HG03565 (cell line): Measurements from ENCODE around the gene GNA14.
"Not testable (repeated sequence)": the region's sequence is repeated elsewhere in the genome, so short reads cannot be mapped to it uniquely, and the experiment has no call there.

Experiments
- ATAC-seq: cut with Tn5 transposase; IDR thresholded peaks from one replicate; pipeline ENCODE4 v1.9.1; 2021; ENCODE audit warnings: mild to moderate bottlenecking, moderate library complexity; ENCODE audit not compliant: unreplicated experiment

Gene GNA14

DNA sequence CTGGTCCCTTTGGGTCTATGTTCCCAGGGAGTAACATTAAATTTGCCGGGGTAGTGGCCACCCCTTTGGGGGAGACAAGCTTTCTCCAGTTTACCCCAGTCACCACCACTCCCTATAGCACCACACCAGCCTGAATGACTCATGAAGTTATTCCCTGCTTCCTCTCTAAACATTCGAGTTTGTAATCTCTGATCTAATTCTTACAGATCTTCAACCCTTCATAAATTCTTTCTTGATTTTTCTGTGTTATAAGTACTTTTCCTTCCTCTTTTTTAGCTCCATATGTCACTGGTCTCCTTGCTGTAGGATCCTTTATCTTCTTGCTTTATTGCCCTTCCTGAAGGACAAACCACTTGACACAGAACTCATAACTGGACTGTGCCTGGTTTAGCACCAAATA lies 55.6 kb downstream of the GNA14 start:
- ATAC-seq, result no peak

DNA sequence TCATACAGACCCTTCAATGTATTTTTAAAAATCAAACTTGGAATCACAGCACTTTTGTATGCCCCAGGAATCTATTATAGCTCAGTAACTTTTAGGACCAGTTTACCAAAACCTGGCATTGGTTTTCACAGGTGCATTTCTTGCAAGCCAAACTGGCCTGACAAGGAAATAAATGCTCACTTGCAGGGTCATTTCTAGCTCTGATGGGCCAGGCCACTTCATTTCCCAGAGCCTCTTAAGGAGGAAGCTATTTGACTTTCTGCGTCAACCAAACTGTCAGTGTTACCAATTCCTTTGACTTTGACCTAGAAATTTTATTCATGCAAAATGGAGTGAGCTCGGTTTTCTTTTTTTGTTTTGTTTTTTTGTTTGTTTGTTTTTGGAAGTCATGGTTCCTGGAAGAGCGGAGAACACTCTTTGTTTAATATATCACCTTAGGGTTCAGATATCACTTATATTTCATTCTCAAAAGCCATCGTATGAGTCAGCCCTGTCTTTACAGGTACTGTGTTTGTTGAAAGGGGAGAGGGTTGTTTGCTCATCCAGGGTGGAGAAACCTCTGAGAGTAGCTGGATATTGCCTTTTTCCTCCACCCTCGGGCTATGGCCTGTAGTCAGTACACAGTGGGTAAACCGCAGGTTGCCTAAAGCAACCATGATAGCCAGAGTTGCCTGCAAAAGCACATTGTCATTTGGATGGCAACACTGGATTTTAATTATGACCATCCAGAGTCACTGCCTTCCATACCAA lies 58.9 kb downstream of the GNA14 start:
- ATAC-seq, result no peak

DNA sequence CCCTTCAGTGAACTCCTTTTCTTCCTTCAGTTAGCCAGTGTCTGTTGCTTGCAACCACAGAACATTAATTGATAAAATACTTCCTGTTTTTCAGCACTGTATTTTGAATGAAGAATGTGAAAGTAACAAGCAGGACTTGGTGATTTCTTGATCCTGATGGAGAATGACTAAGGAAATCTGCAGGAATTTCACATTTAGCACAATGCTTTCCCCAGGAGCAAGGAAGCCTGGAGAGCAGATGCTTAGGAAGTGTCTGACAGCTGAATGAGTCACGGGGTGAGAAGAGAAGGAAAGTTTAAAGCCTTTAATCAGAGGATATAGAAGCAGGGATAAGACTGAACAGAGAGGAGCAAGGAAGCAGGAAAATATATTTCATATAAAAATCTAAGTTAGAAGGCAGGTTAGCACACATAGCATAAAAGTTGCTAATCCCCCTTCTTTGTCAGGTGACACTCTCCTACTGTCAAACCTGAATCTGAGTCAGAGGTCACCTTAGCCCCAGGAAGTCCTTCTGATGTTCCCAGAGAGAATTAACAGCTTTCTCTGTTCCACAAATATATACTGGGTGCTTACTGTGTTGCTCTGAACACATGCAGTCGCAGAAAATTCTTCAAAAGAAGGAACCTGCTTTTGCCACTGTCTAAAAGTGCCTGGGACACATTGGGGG lies 59.7 kb downstream of the GNA14 start:
- no peak for ATAC-seq

DNA sequence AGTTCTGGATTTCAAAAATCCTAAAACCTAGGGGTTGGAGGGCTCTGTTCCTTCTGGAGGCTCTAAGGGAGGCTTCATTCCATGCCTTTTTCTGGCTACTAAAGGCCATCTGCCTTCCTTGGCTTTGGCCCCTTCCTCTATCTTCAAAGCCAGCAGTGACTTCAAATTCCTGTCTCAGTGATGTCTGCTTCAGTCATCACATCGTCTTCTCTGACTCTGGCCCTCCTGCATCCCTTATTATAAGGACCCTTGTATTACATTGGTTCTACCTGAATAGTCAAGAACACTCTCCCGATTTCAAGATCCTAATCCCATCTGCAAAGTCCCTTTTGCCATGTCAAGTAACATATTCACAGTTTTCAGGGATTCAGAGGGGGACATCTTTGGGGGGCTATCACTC lies 60.3 kb downstream of the GNA14 start:
- ATAC-seq, result no peak

DNA sequence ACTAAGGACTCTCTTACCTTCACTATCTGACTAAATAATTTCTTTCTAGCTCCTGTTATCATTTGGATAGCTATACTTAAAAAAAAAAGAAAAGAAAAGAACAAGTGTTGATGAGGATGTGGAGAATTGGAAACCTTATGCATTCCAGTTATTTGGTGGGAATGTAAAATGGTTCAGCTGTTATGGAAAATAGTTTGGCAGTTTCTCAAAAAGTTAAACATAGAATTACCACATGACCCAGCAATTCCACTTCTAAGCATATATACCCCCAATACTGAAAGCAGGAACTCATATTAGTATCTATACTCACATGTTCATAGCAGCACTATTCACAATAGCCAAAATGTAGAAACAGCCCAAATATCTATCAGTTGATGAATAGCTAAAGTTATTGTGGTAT lies 61.1 kb downstream of the GNA14 start:
- no peak for ATAC-seq

DNA sequence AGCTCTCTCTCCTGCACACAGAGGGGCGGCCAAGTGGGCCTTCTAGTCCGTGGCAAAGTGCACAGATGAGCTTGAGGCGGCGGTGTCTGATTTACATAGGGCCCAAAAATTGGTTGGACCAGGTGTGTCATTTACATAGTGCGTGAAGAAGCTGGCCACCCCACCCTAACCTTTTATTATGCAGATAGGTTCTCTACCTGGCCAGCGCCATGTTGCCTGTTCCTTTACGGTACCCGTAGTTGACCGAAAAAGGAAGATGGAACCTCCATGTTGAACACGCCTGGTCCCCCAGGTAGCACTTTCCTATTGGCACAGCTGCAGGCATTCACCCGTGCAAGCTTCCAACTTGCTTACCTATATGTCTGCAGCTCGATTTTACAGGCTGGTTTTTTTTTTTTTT lies 61.5 kb downstream of the GNA14 start:
- no peak for ATAC-seq

DNA sequence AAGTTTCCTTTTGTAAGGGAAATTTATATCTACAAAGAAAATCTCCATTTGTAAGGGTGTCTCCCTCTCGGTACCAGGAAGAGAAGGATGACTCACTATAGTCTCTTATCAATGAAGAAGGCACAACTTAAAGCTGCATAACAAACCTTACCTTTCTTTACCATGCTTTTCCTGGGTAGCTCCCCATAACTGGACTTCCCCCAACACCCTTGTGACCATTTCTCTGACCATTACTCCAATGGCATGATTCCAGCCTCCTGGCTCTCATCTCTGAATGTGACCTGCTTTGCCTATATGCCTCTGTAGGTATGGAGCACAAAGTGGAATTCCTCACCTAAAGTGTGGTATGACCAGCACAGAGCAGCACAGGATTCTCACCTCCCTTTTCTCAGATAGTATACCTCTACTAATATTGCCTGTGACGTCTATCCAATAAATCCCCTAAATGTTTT lies 62.8 kb downstream of the GNA14 start:
- ATAC-seq, result no peak

DNA sequence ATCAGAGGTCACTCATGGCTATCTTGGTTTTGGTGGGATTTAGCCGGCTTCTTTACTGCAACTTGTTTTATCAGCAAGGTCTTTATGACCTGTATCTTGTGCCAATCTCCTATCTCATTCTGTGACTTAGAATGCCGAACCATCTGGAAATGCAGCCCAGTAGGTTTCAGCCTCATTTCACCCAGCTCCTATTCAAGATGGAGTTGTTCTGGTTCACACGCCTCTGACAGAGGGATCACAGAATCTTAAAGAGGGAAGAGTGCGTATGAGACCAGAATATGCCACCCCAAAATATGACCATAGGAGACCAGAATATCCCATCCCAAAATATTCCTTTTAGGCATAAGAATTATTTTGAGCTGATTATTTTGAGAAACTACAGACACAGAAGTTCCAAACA lies 63.2 kb downstream of the GNA14 start:
- ATAC-seq, result not testable (repeated sequence)

DNA sequence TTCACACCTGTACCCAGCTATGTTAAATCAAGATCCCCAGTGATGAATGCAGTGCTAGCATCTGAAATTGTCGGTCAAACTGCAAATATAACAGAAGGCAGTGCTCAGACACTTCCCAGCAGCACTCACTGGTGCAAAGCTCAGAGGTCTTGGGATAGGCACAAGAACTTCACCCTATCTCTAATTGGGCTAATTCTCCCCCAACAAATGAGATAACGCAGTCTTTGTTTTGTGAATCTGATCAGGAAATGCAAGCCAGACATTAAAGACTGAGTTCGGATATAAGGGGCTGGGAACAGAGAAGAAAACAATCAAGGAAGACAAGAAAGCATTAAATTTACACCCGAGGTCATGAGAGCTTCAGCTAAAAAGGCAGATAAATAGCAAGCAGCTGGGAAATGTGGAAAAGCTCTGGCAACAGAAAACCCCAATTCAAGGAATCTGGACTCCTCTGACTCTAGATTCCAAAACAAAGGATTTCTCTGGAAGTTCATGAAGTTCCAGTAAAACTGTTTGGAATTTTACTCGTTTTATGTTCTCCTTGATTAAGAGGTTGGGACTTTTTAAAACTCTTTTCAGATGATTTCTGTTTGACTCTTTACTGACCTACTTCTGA lies 65.1 kb downstream of the GNA14 start:
- no peak for ATAC-seq

DNA sequence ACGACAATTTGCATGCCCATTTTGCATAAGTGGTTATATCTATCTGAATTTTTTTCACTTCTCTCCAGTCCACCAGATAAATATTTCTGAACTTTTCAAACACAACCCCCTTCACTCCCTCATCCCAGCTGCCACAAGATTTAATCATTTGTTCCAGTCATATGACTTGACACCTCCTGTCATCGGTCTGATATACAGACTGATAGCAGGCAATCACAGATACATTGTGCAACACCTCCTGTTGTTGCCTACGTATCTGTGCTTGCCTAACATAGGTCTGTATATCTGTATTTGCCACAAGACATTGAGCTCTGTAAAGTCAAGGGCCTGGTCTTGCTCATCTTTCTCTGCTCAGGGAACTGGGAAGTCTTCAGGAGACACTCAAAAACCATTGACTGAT lies 65.6 kb downstream of the GNA14 start:
- no peak for ATAC-seq

DNA sequence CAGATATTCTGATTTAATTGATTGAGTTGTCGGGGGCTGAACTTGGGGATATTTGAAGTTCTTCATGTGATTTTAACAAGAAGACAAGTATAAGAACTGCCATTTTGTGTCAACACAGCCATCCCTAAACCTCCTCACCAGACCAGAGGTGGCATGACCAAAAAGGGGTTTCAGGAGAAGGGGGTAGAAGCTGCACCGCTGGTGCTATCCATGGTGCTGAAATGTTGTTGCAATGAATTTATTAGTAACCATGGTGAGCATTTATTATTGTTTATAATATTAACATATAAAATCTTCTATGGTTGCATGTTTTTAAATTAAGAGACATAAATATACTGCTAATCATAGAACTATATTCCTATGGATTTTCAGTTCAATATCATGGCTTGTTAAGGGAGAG lies 72.3 kb downstream of the GNA14 start:
- ATAC-seq, result no peak

DNA sequence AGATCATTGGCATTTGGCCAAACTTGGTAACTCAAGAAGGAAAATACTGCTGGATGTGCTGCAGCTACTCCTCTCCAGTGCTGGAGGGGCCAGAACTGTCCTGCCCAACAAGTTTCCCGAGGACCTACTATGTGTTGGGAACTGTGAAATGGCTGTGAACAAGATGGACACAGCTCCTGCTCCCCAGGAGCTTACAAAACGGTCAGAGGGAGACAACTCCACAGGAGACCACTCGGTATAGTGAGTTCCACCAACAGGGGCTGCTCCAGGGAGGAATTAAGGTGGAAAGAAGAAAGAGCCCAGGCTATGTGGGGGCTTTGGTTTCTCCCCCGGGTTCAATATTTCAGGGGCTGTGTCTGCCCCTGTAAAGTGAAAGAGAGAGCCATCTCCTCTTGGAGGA lies 78.8 kb downstream of the GNA14 start:
- ATAC-seq, result no peak

DNA sequence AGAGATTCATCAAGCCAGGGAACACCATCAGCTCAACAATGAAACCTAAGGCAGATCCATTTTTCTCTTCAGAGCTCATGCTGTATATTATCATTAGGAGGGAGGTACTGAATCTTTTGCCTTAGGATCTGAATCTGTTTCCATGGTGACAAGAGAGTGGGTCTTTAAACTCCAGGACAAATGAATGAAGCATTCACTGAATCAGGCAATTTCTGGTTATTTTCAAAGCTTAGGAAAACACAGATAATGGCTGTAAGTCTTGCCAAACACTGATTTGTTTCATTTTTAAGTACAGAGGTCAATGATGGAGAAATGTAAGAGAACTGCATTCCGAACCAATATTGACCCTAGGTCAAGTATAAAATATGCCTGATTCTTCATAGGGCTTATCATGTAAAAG lies 84.9 kb downstream of the GNA14 start:
- ATAC-seq, result no peak

DNA sequence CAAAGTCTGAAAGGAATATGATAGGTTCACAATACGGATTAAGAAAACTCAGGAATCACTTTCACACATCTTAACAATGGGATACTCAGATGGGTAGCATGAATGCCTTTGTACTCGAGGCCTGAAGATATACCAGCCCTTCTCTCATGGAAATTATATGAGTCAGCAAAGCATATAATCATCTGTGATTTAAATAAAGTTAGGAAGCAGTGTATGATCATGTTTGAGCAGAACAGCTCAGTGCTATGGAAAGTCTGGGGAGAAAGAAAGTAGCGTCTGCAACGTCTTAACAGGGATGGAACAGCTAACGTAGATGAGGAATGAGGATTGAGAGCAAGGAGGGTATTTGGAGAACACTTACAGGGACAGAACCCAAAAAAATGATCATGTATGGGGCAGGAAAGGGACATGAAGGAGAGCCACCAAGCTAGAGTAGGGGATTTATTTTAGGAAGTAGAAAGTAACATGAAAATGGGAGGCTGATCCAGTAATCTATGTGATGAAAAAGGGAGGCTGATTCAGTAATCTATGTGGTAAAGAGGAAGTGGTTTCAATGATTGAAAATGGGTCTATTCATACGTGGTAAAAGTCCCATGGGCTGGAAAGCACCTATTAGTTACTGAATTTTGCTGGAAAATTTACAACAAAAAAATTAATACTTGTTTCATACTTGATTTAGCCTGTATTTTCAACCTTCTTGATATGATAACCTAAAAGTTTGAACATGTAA lies 85.9 kb downstream of the GNA14 start:
- ATAC-seq, result no peak

DNA sequence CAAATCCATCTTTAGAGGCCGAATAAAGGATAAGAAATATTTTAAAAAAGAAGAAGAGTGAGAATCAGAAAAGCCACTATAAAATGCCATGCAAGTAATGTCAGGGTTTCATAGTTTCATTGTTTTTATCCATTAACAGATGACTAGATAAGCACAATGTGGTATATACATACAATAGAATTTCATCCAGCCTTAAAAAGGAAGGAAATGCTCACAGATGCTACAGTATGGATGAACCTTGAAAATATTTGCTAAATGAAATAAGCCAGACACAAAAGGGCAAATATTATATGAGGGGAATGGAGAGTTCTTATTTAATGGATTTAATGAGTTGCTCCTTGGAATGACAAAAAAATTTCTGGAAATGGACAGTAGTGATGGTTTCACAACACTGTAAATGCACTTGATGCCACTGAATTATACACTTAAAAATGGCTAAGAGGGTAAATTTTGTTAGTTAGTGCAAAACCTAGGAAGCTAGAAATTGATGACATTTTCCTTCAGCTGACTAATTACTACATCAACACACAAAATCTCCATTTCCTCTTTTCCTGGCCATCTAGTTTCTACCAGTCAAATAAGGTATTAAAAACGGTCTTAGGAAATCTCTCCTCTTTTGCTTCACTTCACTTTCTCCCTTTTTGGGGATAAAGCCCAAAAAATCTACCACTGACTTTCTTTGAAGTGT lies 86.6 kb downstream of the GNA14 start:
- no peak for ATAC-seq

DNA sequence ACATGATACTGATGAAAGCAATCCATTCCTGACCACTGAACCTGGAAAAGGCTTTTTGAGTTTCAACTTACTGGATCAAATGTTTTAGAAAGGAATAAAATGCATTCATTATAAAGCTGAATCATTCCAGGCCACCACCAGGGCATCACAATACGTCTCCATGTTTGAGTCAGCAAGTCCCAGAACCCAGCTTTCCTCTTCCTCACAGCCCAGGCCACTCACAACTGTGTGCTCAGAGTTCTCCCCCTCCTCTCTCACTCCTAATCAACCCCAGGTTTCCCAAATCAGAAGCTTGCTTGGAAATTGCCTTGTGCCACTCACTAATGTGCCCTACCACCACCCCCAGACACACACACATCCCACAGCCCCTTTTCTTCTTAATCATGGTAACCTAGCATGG lies 91.7 kb downstream of the GNA14 start:
- no peak for ATAC-seq

DNA sequence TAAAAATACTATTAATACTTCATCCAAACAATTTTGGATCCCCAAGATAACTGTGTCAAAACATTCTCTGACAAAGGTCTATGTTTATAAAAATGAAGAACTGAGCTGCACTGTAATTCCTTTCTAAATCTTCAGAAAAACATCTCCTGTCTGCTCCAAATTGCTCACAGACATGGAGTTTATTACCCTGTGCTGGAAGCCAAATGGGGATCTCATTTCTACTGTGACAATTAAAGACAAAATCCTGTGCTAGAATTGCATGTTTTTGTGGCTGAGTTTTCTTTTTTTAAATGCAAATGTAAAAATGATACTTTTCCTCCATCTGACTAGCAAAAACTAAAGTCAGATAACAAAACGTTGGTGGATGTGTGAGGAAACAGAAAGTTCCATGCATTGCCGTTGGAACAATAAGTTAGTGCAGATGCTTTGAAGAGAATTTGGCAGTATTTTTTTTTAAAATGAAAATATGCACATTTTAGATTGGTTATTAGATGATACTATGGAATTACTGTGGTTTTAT lies 93.5 kb downstream of the GNA14 start:
- no peak for ATAC-seq

DNA sequence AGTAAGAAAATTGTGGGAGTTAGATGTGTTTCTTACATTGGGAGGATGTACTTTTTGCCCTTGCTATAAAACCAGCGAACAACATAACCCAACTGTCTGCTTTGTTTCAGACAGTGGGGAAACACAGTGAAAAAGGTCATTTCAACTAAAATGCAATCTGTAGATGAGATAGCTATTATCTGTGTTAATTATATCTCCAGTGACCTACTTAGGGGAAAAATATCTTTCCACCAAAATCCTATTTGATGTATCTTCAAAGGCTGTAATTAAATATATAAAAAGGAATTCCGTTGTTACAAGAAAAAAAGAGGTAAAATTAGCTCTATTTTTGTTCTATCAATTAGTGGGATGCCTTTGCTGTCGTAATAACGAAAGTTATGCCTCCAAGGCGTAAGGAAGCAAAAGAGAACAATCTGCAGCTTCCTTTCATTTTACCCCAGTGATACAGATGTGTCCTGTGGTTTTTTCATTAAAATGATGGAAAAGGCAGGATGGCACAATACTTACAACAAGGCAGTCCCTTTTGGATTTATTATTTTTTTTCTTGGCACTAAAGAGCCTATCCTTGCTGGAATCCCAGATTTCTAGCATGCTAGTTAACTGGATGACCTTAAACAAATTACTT lies 100.9 kb downstream of the GNA14 start:
- ATAC-seq, result no peak

DNA sequence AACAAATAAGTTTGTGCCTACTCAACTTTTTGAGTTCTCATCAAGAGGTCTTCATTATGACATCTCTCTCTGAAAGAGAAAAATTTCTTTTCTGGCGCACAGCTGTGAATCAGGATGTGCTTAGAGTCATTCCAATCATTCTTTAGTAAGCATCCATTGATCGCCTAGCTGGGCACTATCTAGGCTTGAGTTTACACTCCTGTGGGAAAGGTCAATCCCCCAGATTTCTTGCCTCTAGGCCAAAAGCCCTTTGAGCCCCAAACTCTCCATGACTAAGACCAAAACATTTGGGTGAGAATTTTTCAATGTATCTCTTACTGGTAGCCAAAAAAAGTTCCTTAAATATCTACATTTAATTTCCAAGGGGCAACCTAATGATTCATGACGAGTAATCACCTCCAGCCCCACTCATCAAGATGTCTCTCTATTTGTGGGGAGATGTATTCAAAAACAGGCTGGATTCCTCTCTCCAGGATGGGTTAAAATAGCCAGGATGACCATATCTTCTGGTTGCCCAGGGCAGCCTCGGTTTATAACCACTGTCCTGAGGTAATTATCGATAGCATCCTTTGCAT lies 101.7 kb downstream of the GNA14 start:
- no peak for ATAC-seq

DNA sequence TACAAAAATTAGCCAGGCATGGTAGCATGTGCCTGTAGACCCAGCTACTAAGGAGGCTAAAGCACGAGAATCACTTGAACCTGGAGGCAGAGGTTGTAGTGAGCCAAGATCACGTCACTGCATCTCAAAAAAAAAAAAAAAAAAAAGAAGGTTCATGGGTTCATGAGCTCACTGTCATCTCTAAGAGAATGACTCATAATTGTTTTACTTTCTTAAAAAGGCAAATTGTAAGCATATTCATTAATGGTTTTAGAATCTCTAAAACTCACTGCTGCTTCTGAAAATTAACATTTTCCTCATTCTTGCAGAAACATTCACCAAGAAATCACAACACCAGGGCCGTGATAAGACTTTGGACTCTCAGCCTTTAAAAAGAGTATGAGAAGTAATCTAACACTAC lies 103.6 kb downstream of the GNA14 start:
- no peak for ATAC-seq
